Posterior cingulate gyrus (tissue), 11 donors: ENCODE data around the gene OARD1.

Experiments used
- DNase-seq, 10 donors: peaks; one replicate each; pipeline versions ENCODE4 v3.0.0 to v3.0.0-alpha.2; 2020 to 2021; ENCODE audit warnings: mixed read lengths in 3 of 10
- intact Hi-C: fragments of 100-400 bp; cut with DNase I; formaldehyde crosslinking; loops from one replicate; pipeline ENCODE4 v1.15.1; 2023

The OARD1 gene

GRCh38 chr6:41051873-41052272 lies 20.3 kb downstream of the OARD1 start:
- no peak for DNase-seq
- intact Hi-C loops = no loop called here

DNA sequence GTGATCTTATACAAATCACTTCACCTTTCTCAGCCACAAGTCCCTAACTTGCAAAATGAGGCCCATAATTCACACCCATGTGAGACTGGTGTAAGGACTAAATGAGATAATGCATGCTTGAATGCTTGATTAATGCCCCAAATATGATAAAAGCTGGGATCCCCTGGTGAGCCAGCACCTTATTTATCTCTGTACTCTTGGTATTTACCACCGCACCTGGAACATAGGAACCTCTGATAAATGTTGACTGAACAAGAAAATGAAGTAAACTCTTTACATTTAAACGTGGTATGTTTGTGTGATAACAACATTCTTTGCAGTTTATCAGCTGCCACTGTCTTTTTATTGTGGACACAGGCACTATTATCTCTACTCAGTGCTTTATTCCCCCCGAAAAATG lies 21.6 kb downstream of the OARD1 start:
- intact Hi-C loops = no loop called here
- no peak for DNase-seq

DNA sequence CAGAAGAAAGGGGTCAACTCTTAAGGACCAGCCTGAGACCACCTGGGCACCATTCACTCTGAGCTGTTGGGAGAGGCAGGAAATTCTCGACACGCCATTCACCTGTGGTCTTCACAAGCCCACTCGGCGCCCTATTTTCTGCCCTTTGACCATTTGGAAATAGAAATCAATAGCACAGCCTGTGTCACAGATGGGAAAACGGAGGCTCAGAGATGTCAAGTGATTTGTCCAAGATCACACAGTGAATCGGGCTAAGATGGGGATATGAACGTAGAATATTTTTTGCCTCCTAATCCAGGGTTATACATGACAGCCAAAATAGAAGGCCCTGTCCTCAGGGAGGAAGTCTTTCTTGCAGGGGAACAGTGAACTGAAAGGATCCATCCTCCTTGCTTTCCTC lies 22.2 kb downstream of the OARD1 start:
- no peak for DNase-seq
- intact Hi-C loops = no loop called here

DNA sequence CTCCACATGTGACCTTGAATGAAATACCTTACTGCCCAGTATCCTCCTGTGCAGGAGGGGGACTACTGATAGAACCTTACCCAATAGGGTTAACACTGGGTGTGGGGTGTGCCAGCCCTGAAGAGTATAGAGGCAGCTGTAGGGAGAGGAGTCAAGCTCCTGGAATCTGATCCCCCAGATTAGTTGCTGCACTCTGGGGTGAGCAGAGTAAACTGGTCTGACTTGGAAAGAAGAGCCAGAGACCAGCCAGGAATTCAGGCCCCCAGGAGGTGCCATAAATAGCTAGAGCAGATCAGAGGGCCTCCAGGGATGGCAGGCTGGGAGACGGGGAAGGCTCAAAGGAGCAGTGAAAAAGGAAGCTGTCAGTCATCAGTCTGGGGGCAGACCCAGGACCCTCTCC lies 22.6 kb downstream of the OARD1 start:
- DNase-seq = no peak
- intact Hi-C loops = no loop called here

DNA sequence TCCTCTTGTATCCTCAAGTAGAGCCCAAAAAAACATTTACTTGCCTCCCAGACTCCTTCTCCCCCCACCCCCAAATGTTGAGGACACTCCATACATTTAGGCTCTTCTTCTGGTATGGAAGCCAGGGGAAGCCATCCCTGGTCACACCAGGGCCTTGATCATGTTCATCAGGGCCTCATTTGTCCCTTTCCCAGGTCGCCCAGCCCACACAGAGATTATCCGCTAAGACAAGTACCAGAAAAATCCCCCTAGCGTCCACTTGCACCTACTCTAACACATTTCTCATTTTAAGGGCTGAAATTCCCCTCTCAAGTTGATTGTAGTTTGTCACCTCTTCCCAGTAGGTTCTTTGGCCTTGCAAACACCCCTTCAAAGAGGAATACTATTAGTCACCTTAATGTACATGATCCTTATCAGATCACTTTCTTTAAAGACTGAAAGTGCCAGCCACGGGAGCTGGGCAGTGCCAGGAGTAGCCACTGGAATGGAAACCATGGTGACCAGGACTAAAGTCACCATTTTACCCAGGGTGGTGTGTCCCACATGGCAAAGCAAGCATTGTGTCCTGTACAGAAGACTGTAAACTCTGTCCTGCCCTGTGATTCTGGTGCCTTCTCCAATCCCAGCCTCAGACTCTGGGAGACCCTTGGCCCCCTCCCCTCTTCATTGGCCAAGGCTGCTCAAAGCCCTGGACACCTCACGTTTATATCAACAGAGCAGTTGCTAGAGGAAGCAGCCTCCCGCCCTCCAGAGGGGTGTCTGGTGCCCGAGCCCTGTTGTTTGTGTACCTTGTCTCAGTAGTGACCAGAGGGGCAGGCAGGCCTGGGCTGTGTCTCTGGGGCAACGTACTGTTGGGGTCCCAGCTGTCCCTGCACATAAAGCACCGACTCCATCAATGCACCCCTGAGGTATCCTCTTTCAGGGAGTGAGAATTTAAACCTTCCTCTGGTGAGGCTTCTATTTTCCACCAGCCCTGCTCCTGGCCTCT lies 24.1 kb downstream of the OARD1 start:
- DNase-seq = no peak
- intact Hi-C loops = no loop called here

GRCh38 chr6:41047306-41047705 lies 24.9 kb downstream of the OARD1 start:
- DNase-seq = no peak
- intact Hi-C loops = no loop called here

DNA sequence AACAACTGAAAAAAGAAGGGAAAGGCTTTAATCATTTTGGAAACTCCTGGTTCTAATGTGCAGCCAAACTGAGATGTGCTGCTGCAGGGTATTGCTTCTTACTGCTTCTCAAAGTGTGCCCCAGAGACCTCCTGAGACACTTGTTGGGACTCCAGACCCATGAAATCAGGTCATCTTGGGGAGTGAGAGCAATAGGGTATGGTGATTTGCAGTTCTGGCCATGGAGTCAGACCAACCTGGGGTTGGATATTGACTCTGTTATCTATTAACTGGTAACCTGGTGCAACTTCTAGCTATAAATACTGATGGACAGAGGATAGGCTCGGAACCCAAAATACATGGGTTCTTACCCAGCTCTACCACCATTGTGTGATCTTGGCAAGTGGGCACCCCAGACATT lies 26.1 kb downstream of the OARD1 start:
- intact Hi-C loops = no loop called here
- DNase-seq = no peak

- no peak for DNase-seq
- intact Hi-C loops = no loop called here
Measured at GRCh38 chr6:41045664-41046063, 26.5 kb downstream of the OARD1 start.

DNA sequence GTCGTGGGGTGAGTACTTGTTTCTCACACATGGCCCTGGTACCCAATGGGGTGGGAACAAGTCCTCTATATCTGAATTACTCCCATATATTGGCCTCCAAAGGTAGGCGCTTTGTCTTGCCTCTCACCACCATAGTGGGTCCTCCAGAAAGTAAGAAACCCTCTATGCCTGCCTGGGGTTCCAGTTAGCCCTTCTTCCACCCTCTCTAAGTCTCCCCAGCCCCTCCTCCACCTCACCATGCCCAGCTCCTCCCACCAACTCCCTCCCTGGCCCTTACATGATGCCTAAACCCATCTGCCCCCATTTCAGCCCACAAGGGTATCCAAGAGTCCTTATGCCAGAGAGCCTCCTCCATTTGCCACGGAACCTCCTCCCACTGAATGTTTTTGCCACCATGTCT lies 29.0 kb downstream of the OARD1 start:
- DNase-seq = no peak
- intact Hi-C loops = no loop called here

- intact Hi-C loops = no loop called here
- DNase-seq = no peak
Measured at GRCh38 chr6:41042226-41043055, 29.7 kb downstream of the OARD1 start, which contains the start of gene TSPO2. TSPO2 (plus strand) TSS chr6:41042467; CDS start chr6:41042986, 519 bp downstream.

- no peak for DNase-seq
- intact Hi-C loops = no loop called here
Measured at GRCh38 chr6:41040940-41041536, 31.1 kb downstream of the OARD1 start.

DNA sequence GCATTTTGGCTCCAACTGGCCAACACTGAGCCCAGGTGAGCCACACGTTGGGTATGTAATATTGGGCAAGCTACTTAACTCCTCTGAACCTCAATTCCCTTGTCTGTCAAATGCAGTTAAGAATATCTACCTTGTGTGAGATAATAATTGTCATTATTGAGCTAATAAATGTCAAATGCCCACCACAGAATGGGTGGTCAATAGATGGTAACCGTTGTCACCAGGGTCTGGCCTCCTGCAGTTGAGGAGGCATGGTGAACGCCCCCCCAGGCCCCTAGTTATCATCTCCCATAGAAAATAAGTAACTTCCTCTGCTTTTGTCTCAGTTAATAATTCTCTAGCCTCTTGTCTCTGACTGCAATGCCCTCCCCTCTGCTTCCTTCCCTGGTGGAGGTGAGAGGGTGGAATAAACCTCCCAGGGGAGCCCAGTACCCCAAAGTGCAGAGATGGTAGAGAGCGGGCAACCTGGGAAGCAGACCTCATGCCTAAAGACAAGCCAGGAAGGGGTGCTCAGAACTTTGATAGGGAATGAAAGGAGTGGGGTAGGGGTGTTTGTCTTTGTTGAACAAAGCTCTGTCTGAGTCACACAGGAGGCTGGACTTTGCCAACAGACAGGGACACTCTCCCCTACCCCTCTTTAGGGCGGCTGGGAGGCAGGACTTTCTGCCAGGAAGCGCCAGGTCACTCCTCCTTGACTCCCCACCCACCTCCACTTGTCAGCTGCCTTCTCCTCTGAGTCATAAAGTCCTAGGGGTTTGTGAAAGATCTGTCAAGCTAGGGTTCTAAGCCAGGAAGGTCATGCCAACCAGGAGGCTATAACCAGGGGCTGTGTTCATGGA lies 31.8 kb downstream of the OARD1 start:
- DNase-seq = no peak
- intact Hi-C loops = no loop called here

DNA sequence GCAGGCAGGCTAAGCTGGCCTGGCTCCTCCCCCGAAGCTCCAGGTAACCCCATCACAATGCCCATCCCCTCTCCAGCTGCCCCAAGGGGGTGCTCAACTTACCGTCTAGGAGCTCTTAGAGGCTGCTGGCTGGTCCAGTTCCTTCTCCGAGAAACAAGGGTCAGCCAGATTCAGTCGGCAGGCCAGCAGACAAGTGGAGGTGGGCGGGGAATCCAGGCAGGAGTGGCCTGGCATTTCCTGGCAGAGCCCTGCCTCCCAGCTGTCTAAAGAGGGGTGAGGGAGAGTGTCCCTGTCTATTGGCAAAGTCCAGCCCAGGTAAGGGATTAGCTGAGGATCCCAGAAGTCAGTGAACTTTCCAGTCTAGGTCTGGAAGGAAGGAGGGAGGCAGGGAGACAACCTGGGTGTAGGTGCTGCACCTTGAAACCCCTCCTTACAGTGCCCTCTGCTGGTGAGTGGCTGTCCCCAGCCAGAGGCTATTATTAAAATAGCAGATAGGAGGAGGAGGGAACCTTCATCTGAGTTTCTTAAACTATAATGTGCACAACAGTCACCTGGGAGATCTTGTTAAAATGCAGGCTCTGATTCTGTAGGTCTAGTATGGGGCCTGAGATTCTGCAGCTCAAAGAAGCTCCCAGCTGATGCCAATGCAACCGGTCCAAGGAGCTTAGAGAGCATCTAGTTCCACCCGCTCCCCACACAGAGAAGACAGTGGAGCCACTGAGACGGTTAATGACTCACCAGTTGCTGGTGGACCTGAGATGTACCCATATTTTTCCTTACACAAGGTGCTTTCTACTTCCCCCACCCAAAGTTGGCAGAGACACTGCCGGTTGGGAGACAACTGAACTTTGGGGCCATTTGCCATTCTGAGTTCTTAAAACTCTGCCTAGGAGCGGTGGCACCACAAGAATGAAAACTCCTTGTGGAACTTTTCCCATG lies 32.8 kb downstream of the OARD1 start, which contains the start of gene UNC5CL:
TSS of gene UNC5CL (minus strand) at position 162 of the 939 bp plus-strand sequence. CDS start 4,147 bp downstream, outside the sequence.
- intact Hi-C loops = no loop called here
- DNase-seq = peak in 1 of 10 donors; percentile 19

GRCh38 chr6:41038205-41038604 lies 34.0 kb downstream of the OARD1 start:
- intact Hi-C loops = no loop called here
- DNase-seq = no peak

DNA sequence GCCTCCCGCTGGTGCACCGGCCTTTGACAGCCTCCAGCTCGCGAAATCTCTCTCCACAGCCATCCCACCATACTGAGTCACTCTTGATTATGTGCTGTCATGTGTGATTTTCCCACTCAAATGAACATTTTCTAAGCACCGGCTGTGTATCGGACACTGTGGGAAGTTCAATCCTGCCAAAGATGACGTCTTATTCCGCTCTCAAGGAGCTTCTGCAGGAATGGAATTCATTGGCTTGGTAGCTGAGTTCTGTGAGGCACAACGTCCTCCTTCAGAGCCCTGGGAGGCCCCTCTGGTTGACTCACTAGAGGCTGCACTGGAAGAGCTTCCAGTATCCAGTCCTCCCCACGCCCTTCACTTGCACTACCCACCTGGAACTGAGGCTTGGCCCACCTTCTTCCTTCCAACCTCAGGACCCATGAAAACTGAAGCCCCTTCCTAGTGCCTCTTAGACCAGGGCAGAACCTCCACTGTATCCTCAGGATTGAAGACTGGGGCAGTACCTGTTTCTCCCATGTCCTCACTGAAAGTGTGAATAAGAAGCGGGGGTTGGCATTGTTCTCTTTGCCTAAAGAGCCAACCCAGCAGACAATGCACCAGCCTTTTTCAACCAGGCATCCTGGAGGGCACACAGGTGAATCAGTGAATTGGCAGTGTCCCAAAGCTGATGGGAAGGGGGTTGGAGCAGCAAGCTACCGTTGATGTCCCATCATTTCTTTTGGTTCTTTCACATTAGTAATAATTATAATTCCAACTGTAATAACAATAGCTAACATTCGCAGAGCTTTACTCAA lies 34.9 kb downstream of the OARD1 start:
- DNase-seq = peak in 2 of 10 donors; percentile 6 to 23

GRCh38 chr6:41036601-41037000 lies 35.6 kb downstream of the OARD1 start:
- intact Hi-C loops = no loop called here
- no peak for DNase-seq

More for the DNA sequence above, 34.9 kb downstream of the OARD1 start:
- intact Hi-C loops = no loop called here

- intact Hi-C loops = no loop called here
- DNase-seq = no peak
Measured at GRCh38 chr6:41036186-41036585, 36.0 kb downstream of the OARD1 start.

DNA sequence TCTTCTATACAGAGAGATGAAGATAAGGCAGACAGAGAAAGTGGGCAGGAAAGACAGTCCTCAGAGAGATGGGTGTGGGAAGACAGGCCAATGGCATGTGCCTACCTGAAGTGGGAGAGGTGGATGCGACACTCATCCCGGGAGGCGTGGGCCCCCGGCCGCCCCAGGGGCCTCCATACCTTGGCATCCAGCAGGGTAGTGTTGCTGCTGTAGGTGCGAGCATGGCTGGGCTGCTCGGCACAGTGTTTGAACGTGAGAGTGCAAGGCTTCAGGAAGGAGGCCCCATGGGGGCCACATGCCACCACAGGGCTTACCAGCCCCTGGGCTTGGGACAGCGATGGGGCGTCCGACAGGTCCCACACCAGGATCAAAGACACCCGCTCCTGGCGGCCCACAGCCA lies 38.4 kb downstream of the OARD1 start:
- no peak for DNase-seq
- intact Hi-C loops = no loop called here
